ENCODE data around the gene TTI1.

The TTI1 gene

GRCh38 chr20:37956107-37956585, 77.1 kb downstream of the TTI1 start:
- Histone ChIP-seq H3K9me3 (no peaks in the 10 kb centered on the region), H3K27me3 (peaks cover 56% of the 10 kb centered on the region), H3K4me3 (ENCODE audit: low read depth in 1 of 2, low read length in 1 of 2) (no peak overlapping the region), H3K36me3 (no peaks in the 10 kb centered on the region), H3K27ac (no peak overlapping the region), H3K4me1 (ENCODE audit: control insufficient read depth in 1 of 2, insufficient read depth in 1 of 2, low read depth in 1 of 2, low read length in 1 of 2) (no peaks in the 10 kb centered on the region)
- no peak for TF ChIP-seq CTCF (IDR thresholded peaks at IDR 0.05)

- Histone ChIP-seq H3K36me3 (no peaks in the 10 kb centered on the region), H3K4me3 (ENCODE audit: low read depth in 1 of 2, low read length in 1 of 2) (no peak overlapping the region), H3K4me1 (ENCODE audit: control insufficient read depth in 1 of 2, insufficient read depth in 1 of 2, low read depth in 1 of 2, low read length in 1 of 2) (no peaks in the 10 kb centered on the region), H3K27ac (no peak overlapping the region), H3K9me3 (no peaks in the 10 kb centered on the region), H3K27me3 (peaks cover 54% of the 10 kb centered on the region)
- TF ChIP-seq CTCF (IDR thresholded peaks at IDR 0.05), result no peak
Observed at GRCh38 chr20:37955511-37955910, 77.7 kb downstream of the TTI1 start.

GRCh38 chr20:37954626-37955025, 78.6 kb downstream of the TTI1 start:
- Histone ChIP-seq H3K27ac (no peak overlapping the region), H3K4me1 (ENCODE audit: control insufficient read depth in 1 of 2, insufficient read depth in 1 of 2, low read depth in 1 of 2, low read length in 1 of 2) (no peaks in the 10 kb centered on the region), H3K27me3 (peaks cover 45% of the 10 kb centered on the region), H3K36me3 (no peaks in the 10 kb centered on the region), H3K4me3 (ENCODE audit: low read depth in 1 of 2, low read length in 1 of 2) (no peak overlapping the region), H3K9me3 (no peaks in the 10 kb centered on the region)
- TF ChIP-seq CTCF (IDR thresholded peaks at IDR 0.05), result no peak

GRCh38 chr20:37954190-37954589, 79.1 kb downstream of the TTI1 start:
- TF ChIP-seq CTCF (IDR thresholded peaks at IDR 0.05), result no peak
- Histone ChIP-seq H3K4me3 (ENCODE audit: low read depth in 1 of 2, low read length in 1 of 2) (no peak overlapping the region), H3K4me1 (ENCODE audit: control insufficient read depth in 1 of 2, insufficient read depth in 1 of 2, low read depth in 1 of 2, low read length in 1 of 2) (no peaks in the 10 kb centered on the region), H3K27ac (no peak overlapping the region), H3K36me3 (no peaks in the 10 kb centered on the region), H3K9me3 (no peaks in the 10 kb centered on the region), H3K27me3 (peaks cover 41% of the 10 kb centered on the region)

GRCh38 chr20:37948956-37949355, 84.3 kb downstream of the TTI1 start:
- H3K4me3 ChIP-seq (ENCODE audit: low read depth in 1 of 2, low read length in 1 of 2), result no peak overlapping the region
- no peaks in the 10 kb centered on the region for H3K27me3 ChIP-seq
- no peaks in the 10 kb centered on the region for H3K36me3 ChIP-seq
- H3K27ac ChIP-seq, result no peak overlapping the region
- H3K4me1 ChIP-seq (ENCODE audit: control insufficient read depth in 1 of 2, insufficient read depth in 1 of 2, low read depth in 1 of 2, low read length in 1 of 2), result no peaks in the 10 kb centered on the region
- H3K9me3 ChIP-seq, result no peaks in the 10 kb centered on the region
- TF ChIP-seq CTCF (IDR thresholded peaks at IDR 0.05), result no peak

- Histone ChIP-seq H3K36me3 (no peaks in the 10 kb centered on the region), H3K4me3 (ENCODE audit: low read depth in 1 of 2, low read length in 1 of 2) (no peak overlapping the region), H3K27ac (no peak overlapping the region), H3K9me3 (no peaks in the 10 kb centered on the region), H3K27me3 (no peaks in the 10 kb centered on the region), H3K4me1 (ENCODE audit: control insufficient read depth in 1 of 2, insufficient read depth in 1 of 2, low read depth in 1 of 2, low read length in 1 of 2) (no peaks in the 10 kb centered on the region)
- no peak for TF ChIP-seq CTCF (IDR thresholded peaks at IDR 0.05)
Observed at GRCh38 chr20:37947943-37948342, 85.3 kb downstream of the TTI1 start.

All from neutrophil (primary cell).